Activated CD4-positive, alpha-beta T cell treated with anti-CD3 and anti-CD28 coated beads, Interleukin-2, amount 50 U/mL, for 4 hours (primary cell): ENCODE data around the gene PGA5.
"Not testable (repeated sequence)": the region's sequence is repeated elsewhere in the genome, so short reads cannot be mapped to it uniquely, and the experiment has no call there.

Experiments
- DNase-seq, 2 experiments: peaks; one replicate each; pipeline ENCODE4 v3.0.0-alpha.2; 2020

The PGA5 gene

DNA sequence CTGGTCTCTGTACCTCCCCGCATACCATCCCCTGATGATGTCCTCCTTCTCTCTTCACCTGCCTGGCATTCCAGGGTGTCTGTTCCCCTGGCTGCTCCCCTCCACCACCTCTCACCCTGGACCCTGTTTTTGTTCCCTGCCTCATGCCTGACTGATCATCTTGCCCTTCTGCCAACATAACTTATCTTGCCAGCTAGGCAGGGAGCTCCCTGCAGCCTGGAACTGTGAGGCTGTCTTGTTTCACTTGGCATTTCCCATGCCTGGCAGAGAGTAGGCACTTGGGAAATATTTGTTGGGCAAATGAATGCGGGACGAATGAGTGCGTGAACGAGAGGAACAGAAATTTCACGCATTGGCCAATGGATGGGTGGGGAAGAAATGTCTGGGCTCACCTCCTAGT, 11.5 kb upstream of the PGA5 start:
- DNase-seq, result not testable (repeated sequence)

DNA sequence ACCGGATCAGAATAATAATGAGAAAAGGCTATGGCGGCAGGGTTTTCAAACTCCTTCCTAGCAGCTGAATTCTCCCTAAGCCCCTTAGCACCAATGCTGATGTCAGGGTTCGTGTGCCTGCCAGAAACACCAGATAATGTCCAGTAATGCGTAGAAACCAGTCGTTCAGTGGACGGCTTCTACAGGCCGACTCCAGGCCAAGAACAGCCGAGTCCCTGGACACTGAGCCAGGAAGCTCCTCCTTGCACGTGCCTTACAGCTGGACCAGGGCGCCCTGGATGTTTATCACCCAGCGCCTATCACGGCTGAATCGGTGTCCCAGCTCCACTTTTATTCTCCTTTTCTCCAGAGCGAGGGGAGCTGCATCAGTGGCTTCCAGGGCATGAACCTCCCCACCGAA, 9.9 kb upstream of the PGA5 start:
- DNase-seq, result not testable (repeated sequence)

DNA sequence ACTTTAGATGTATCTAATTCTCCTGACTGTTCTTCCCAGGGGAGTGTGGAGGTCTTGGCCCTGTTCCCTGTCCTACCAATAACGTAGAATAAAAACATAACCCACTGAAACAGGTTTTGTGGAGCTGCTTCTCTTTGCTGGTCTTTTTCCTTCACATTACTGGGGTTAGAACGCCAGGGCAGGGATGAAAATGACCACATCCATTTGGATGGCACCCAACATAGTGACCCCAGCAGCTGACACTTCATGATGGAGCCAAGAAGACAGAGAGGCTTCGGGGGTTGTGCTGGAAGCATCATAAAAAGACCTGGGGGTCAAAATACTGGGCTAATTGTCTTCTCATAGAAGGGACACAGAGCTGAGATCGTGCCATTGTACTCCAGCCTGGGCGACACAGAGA, 9.4 kb upstream of the PGA5 start:
- DNase-seq, result not testable (repeated sequence)

DNA sequence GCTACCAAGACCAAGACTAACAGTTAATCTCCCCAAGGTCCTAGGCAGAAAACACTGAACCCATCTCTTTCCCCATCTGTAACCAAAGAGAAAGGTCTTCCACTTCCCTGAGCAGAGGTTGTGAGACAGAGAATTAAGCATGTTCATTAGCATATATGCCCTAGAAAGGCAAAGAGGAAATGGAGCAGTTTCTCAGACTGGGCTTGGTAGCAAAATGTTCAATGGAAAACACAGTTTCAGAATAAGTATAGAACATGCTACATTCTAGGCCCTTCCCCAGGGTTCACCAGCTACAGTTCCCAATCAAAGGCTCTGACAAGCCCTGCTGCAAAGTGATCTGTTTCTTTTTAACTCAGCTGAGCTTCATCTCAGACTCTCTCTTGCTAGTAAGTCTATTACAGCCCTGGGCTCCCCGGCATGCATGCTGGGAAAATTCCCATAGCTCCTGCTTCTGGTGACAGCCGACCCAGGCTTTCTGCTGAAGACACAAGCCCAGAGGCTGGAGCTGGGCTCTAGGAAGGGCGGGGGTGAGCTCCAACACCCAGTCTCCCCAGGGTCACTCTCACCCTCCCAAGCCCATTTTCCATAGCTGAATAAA, 8.3 kb upstream of the PGA5 start:
- not testable (repeated sequence) for DNase-seq

DNA sequence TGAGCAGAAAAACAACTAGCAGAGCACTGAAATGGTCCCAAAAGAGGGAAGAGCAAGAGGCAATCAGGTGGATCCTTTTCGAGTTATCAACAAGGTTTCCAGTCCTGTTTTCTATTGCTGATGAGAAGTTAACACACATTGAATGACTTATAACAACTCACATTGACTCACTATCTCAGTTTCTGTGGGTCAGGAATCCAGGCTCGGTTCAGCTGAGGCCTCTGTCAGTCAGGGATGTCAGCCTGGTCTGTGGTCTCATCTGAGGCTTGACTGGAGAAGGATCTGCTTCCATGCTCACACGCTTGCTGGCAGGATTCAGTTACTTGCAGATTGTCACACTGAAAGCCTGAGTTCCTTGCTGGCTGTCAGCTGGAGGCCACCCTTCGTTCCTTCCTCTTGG, 3.8 kb upstream of the PGA5 start:
- not testable (repeated sequence) for DNase-seq

DNA sequence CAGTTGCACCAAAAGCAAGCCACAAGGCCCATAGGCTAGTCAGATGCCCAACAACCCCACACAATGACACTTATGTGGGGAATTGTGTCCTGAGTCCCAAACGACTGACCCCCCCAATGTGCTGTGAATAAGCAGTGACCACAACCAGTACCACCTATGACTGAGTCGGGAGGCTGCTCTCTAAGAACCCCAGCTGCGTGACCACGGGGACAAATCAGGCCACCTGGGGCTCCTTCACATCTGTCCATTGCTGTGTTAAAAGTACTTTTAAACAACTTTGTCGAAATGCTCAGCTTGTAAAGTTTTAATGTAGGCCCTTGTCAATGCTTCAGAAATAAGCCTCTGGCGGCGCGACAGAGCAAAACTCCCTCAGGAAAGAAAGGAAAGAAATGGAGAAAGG, 687 bp upstream of the PGA5 start:
- DNase-seq, result not testable (repeated sequence)

DNA sequence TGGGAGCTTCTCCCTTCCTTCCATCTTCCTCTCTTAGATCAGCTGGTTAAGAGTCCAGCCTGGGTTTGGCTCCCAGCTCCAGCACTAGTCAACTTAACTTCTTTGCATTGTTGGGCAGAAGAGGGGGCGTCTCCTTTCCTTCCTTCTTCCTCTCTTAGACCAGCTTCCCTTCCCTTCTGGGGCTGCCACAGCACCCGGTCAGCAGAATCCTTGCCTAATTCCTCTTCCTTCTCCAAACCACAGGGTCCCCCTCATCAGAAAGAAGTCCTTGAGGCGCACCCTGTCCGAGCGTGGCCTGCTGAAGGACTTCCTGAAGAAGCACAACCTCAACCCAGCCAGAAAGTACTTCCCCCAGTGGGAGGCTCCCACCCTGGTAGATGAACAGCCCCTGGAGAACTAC, 551 bp downstream of the PGA5 start:
- not testable (repeated sequence) for DNase-seq

DNA sequence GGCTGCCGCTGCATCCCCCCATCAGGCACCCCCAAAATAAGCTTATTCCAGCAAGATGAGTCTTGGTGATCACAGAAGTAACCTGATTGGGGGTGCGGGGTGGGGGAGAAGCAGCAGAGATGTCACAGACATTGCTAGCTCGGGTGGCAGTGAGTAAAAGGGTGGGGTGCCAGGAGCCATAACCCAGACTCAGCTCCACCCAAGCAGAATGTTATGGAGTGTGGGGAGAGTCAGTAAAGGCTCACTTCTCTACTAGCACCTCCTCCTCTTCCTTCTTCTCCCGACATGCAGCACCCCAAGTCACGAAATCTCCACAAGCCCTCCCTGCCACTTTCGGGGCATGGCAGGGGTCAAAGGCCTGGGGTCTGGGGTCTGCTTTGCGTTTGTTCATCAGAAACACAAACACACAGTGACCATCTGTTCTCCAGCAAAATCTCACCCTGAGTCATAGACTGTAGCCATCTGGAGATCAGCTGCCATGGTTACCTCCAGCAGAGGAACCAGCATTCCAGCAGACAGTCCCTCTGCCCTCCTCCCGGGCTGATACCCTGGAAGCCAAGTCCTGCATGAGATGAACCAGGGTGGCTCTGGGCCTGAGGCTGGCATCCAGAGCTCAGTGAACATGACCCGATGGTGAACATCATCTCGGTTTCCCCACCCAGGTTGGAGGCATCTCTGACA, 4.4 kb downstream of the PGA5 start:
- DNase-seq, result not testable (repeated sequence)

DNA sequence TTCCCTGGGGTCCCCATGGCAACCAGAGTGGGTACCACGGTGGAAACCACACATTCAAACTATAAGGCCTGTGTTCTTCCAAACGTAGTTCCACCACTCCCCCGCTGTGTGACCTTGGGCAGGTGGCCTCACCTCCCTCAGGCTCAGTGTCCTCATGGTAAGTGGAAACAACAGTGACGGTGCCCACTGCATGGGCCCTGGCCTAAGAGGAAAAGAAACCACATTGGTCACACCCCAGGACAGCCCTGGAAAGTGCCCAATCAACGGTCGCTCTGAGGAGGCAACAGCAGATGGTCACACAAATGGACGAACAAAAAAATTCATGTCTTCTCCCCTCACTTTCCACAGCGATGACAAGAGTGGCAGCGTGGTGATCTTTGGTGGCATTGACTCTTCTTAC, 7.1 kb downstream of the PGA5 start:
- DNase-seq, result not testable (repeated sequence)

DNA sequence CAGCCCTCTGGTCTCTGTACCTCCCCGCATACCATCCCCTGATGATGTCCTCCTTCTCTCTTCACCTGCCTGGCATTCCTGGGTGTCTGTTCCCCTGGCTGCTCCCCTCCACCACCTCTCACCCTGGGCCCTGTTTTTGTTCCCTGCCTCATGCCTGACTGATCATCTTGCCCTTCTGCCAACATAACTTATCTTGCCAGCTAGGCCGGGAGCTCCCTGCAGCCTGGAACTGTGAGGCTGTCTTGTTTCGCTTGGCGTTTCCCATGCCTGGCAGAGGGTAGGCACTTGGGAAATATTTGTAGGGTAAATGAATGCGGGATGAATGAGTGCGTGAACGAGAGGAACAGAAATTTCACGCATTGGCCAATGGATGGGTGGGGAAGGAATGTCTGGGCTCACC, 8.2 kb downstream of the PGA5 start:
- not testable (repeated sequence) for DNase-seq

DNA sequence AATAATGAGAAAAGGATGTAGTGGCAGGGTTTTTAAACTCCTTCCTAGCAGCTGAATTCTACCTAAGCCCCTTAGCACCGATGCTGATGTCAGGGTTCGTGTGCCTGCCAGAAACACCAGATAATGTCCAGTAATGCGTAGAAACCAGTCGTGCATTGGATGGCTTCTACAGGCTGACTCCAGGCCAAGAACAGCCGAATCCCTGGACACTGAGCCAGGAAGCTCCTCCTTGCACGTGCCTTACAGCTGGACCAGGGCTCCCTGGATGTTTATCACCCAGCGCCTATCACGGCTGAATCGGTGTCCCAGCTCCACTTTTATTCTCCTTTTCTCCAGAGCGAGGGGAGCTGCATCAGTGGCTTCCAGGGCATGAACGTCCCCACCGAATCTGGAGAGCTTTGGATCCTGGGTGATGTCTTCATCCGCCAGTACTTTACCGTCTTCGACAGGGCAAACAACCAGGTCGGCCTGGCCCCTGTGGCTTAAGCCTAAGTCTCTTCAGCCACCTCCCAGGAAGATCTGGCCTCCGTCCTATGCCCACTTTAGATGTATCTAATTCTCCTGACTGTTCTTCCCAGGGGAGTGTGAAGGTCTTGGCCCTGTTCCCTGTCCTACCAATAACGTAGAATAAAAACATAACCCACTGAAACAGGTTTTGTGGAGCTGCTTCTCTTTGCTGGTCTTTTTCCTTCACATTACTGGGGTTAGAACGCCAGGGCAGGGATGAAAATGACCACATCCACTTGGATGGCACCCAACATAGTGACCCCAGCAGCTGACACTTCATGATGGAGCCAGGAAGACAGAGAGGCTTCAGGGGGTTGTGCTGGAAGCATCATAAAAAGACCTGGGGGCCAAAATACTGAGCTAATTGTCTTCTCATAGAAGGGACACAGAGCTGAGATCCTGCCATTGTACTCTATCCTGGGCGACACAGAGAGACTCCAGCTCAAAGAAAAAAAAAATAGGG, 10.1 kb downstream of the PGA5 start:
- DNase-seq, result not testable (repeated sequence)

DNA sequence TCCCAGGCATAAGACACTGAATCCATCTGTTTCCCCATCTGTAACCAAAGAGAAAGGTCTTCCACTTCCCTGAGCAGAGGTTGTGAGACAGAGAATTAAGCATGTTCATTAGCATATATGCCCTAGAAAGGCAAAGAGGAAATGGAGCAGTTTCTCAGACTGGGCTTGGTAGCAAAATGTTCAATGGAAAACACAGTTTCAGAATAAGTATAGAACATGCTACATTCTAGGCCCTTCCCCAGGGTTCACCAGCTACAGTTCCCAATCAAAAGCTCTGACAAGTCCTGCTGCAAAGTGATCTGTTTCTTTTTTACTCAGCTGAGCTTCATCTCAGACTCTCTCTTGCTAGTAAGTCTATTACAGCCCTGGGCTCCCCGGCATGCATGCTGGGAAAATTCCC, 11.4 kb downstream of the PGA5 start:
- not testable (repeated sequence) for DNase-seq

DNA sequence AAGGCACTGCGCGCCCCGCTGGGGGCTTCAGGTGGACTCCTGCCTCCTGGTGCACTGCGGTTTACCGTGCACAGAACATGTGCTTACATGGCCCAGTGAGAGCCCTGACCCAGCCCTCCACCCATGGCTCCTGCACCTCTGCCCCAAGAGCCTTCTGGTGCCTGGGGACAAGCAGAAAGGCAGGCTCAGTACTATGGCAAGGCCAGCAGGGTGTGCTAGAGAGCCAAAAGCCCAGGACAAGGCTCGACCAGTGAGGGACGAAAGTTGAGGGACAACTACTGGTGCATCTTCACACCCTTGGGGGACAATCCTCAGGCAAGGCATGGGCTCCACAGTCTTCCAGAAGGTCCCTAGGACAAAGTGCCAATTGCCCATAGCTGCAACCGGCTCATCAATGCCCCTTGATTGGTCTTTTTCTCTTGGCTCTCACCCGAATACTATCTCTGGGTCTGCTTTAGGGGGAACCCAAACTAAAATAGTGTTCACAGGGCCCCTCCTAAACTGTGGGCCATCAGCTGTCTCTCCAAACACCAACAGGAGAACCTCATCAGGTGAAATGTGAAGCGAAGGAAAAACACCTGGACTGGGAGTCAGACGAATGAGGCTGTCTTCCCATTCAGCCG, 13.5 kb downstream of the PGA5 start:
- peak; percentile 41 to 47 for DNase-seq

DNA sequence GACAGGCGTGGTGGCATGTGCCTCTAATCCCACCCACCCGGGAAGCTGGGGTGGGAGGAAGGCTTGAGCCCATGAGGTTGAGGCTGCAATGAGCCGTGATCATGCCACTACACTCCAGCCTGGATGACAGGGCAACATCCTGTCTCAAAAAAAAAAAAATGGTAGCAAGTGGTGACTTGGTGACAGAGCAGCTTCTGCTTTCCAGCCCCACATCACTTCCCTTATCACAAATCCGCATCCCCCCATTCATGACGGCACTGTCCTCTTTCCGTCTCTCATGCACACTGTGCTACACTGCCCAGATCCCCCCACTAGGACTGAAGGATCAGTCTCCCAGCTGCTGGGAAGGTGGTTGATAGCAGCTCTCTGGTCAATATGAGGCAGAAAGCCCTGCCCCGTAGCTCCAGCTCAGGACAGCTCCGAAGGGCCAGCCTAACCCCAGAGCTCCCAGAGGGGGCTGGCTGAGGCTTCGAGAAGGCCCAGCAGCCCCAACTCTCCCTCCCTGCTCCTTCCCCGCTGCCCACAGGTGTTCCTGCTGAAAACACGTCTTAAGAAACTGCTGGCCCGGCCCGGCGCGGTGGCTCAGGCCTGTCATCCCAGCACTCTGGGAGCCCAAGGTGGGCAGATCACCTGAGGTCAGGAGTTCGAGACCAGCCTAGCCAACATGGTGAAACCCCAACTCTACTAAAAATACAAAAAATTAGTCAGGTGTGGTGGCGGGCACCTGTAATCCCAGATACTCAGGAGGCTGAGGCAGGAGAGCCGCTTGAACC, 15.9 kb downstream of the PGA5 start:
- DNase-seq, result no peak

DNA sequence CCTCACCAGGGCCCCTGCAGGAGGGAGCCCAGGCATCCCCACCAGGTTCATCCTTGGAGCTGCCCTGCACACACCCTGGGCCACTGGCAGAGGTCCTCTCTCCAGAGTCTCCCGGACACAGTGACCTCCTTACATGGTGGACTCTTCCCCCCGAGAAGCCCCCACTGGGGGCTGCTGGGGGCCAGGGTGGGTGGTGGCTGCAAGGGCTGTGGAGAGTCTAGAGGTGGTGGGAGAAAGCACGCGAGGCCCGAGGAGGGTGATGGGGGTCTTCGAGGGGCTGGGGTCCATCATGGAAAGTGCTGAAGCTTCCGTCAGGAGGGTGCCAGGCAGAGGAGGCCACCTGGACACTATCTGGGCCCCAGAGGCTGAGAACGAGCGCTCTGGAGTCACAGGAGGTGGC, 17.6 kb downstream of the PGA5 start:
- DNase-seq, result no peak

DNA sequence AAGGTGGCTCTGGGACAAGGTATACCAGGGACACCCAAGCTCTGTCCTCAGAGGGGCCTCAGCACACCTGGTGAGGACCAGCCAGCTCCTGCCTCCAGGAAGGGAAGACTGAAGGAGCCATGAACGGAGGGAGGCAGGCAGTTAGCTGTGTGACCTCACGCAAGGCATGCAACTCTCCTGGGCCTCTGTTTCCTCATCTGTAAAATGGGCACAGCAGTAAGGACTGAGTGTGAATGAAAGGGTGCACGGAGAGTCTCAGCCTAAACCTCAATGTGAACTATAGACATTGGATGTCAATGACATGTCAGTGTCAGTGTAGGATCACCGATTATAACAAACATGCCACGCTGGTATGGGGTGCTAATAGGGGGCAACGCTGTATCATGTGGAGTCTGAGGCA, 18.4 kb downstream of the PGA5 start:
- DNase-seq, result no peak

DNA sequence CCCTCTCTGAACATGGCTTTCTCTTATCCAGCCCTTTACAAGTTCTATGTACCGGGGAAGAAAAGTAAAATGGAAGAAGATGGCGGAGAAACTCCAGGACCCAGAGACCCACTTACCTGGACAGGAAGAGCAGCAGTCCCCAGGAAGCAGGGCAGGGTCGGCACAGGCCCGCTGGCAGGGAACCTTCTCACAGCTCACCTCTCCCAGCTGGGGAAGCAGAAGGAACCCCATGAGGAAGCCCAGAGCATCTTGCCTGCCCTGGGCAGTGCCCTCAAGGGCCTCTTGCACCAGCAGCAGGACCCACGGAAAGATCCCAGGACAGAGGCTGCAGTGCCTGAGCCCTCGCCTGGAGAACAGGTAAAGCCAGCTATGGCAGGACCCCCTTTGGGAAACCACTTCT, 23.4 kb downstream of the PGA5 start:
- DNase-seq, result no peak

DNA sequence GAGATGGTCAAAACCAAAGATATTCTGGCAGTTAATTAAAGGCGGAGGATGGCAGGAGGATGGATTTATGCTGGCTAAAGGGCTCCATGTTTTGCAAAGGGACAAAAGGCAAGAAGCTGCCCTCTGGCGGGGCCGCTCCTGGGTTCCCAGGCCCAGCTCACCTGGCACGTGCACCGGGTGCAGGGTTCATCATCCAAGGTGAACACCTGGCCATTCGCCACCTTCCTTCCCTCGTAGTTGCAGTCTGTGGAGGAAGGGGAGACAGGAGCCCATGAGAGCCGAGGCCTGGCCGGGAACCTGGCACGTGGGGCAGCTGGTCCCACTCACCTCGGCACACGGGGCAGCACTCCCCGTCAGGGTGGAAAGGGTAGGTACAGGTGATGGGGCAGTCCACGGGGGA, 23.8 kb downstream of the PGA5 start:
- no peak for DNase-seq

DNA sequence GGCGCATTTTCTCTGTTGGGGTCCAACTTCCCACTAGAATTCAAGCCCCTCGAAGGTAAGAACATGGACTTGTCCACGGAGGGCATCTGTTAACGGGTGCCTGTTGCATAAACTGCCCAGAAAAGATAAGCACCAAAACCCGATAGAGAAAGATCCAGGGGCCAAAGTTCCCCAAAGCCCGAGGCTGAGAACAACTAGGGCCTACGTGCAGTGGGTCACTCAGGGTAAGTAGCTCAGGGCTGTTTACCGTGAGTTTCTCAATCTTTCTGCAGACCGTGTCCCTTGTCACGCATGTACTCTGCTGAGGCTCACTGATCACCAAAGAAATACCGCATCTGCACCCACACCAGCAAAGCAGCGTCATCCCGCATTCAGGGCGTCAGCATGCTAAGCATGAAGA, 24.4 kb downstream of the PGA5 start:
- no peak for DNase-seq

DNA sequence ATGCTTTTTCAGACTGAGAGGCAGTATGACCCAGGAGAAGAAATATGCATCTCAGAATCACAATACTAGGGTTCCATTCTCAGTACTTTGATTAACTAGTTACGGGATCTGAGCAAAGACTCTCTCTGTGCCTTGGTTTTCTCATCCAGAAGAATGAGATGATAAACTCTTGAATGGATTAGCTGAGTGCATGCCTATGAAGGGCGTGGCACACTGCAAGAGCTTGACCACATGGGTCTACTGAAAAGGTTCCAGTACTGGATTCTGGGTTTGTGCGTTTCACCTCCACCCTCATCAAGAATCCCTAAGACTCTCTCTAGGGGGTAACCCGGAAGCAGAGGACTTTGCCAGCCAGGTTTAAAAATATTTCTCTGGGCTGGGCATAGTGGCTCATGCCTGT, 25.6 kb downstream of the PGA5 start:
- no peak for DNase-seq

DNA sequence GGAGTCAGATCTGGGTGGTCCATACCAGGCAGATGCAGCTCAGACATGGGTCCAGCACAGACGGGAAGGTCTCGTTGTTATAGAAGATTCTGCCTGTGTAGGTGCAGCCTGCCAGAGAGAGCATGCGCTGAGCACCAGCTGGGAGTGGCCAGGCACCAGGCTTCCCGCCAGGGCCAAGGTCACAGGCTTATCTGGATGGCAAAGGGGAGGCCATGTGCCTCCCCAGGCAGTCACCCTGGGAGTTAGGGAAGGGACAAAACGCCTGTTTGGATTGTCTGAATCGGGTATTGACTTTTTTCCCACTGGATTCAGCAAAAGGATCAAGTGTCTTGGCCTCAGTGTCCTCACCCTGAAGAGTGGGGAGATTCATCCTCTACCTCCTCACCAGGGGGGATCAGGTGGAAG, 26.5 kb downstream of the PGA5 start:
- DNase-seq, result no peak

DNA sequence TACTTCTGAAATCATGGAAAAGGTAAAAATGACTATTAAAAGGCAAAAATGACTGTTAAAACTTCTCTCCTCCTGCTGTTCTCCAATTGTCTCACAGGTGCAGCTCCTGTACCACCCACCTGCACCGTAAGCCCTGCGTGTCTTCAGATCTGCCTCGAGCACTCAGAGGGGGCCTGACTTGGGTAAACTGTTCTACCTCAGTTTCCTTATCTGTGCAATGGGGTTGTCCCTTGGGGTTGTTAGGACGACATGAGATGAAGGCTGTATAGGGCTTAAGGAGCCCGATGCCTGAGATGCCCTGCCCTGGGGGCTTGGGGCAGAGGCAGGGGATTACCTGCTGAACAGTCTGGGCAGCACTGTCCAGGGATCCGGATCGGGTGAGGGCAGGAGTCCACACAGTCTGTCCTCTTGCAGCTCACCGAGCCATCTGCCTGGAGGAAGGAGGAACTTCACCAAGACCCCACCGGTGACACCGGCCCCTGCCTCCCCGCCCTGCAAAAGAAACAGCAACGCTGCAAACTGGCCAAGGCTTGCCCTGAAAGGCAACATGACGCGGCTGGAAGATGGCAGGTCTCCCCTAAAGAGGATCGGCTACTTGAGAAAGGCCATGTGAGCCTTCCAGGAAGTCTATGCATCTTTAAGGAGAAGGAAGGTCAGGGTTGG, 27.7 kb downstream of the PGA5 start:
- no peak for DNase-seq
